Stimulated activated CD8-positive, alpha-beta memory T cell treated with anti-CD3 and anti-CD28 coated beads, Interleukin-15, amount 100 ng/mL, for 48 hours (primary cell): ENCODE results near the gene B3GALT6.

Experiments used
- DNase-seq, 2 donors: peaks; one replicate each; pipeline ENCODE4 v3.0.0-alpha.2; 2020; ENCODE audit warnings: low read depth in 2 of 2

Gene B3GALT6

GRCh38 chr1:1262758-1263157, 30.7 kb downstream of the B3GALT6 start:
- no peak for DNase-seq

GRCh38 chr1:1264026-1264425, 32.0 kb downstream of the B3GALT6 start:
- no peak for DNase-seq

- DNase-seq: no peak
Measured at GRCh38 chr1:1264868-1265272, 32.8 kb downstream of the B3GALT6 start.

- no peak for DNase-seq
Measured at GRCh38 chr1:1267488-1268283, 35.6 kb downstream of the B3GALT6 start.

GRCh38 chr1:1268284-1268682, 36.2 kb downstream of the B3GALT6 start:
- no peak for DNase-seq

- DNase-seq: no peak
Measured at GRCh38 chr1:1270813-1271212, 38.8 kb downstream of the B3GALT6 start.

- DNase-seq: no peak
Measured at GRCh38 chr1:1272341-1273208, 40.5 kb downstream of the B3GALT6 start.

GRCh38 chr1:1273209-1273511, 41.1 kb downstream of the B3GALT6 start:
- no peak for DNase-seq

- peak; percentile 88 to 90 for DNase-seq
Measured at GRCh38 chr1:1273512-1274298, 41.7 kb downstream of the B3GALT6 start, which contains the start of gene UBE2J2. UBE2J2 (minus strand) TSS chr1:1273854; CDS start chr1:1267992, 5,862 bp downstream.

- DNase-seq: no peak
Measured at GRCh38 chr1:1274299-1274930, 42.4 kb downstream of the B3GALT6 start.

- DNase-seq: no peak
Measured at GRCh38 chr1:1274931-1275431, 42.9 kb downstream of the B3GALT6 start.

GRCh38 chr1:1275836-1276235, 43.8 kb downstream of the B3GALT6 start:
- DNase-seq: no peak

- no peak for DNase-seq
Measured at GRCh38 chr1:1278620-1279019, 46.6 kb downstream of the B3GALT6 start.

- no peak for DNase-seq
Measured at GRCh38 chr1:1279028-1279427, 47.0 kb downstream of the B3GALT6 start.

- no peak for DNase-seq
Measured at GRCh38 chr1:1280782-1281481, 48.9 kb downstream of the B3GALT6 start.

GRCh38 chr1:1281533-1282321, 49.7 kb downstream of the B3GALT6 start:
- DNase-seq: peak in 1 of 2 donors; percentile 19

GRCh38 chr1:1282998-1283397, 51.0 kb downstream of the B3GALT6 start:
- DNase-seq: peak in 1 of 2 donors; percentile 44

- no peak for DNase-seq
Measured at GRCh38 chr1:1283821-1284220, 51.8 kb downstream of the B3GALT6 start.
